NOMO-1 treated with DMSO at 0.1 percent for 48 hours (cell line): ENCODE data around the gene CACNA1G.
A peak's percentile ranks its signal among the peaks of the same experiment; 100 is the strongest.

Experiments used
- DNase-seq: peaks from one replicate; lab custom pipeline; 2025; ENCODE audit not compliant: unreplicated experiment; lab: John Stamatoyannopoulos, UW

The CACNA1G gene

DNA sequence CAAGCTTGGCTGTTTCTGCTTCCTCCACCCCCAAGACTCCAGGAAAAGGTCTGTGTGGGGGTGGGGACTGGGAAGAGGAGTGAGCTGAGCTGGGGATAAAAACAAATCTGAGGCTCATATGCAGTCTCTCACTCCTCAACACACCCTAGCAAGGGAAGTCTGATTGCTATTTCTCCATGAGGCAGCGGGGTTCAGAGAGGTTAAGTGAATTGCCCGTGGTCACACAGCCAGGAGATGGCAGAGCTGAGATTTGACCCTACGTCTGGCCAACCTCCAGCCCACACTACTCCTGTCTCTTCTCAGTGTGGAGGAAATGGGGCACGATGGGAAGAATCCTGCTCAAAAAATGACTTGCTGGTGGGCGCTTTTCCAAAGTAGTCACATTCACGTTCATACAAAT, 69.4 kb downstream of the CACNA1G start:
- DNase-seq, result no peak

DNA sequence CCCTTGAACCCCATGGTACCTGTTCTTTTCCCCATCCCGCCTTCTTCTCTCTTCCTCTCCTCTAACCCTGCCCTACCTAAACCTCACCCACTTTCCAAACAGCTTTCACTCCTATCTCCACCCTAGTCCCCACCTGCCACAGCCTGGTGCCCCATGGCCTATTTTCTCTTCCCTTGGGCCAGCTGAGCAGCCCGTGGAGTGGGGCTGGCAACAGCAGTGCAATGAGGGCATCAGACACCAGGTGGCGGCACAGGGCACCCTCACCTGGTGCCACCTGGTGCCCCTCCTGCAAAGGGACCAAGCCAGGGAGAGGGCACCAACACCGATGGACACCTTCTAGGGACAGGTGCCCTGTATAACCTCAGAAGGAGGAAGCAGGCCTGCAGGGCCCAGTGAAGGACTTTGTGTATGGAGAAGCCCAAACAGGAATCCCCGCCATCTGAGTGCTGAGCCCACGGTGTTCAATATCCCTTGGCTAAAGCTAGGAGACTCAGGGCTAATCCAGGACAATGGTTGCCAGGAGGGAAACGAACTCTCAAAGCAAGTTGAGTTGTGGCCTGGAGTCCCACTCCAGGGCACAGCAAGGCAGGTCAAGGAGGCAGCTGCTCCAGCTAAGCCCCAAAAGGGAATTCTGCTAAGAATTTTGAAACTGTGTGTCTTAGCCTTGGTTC, 70.1 kb downstream of the CACNA1G start:
- DNase-seq, result no peak

DNA sequence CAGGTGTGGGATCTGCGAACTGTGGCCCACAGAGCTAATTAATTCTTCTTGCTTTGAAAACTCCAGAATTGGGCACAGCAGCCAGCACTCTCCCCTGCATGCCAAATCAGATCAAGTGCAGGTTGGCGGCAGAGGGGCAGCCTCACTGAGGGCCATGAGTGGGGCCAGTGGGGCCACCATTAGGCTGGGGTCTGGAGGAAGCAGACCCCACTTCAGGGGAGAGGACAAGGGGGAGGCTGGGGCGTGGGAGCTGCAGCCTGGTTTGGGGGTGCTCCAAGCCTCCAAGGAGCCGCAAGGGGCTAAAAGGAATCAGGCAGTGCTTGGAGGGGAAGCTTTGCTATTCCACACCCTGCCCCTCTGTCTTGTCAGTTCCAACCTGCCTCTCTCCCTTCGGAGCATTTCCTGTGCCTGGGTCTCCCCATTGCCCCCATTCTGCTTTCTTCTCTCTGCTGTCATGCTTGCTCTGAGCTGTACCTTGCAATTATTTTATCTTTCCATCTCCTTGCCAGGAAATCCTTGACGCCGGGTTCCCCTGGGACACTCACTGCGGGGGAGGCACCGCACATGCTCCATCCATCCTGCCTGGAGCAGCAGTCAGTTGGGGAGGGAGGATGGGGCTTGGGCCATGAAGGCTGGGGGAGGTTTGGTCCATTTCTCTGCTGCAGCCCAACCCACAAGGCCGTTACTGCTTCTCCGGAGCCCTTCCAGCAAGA, 70.8 kb downstream of the CACNA1G start:
- DNase-seq, result no peak

DNA sequence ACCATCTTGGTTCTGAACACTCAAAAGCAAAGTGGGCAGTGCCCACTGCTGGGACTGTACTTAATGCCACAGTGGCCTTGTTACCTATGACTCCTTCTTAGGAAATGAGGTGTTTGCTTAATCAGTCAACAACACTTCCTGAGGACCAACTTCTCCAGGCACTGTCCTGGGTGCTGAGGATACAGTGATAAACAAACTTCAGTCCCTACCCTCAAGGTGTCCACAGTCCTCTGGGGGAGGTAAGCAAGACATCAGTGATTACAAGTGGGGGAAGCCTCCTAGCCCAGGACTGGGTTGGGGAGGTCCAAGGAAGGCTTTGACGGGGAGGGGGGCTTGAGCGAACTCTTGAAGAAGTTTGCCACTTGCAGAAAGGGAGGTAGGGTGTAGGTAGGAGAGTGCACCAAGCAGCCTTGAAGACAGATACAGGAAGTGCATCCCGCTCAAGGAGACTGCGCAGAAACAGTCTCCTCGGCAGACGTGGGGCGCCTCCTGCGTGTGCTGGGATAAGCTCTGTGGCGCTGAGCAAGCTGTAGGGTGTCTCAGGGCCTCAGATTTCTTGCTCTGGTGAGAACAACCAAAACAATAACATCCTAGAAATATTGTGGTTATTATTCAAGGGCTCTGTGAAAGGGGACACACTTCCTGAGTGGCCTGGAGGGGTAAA, 71.5 kb downstream of the CACNA1G start:
- DNase-seq, result no peak

DNA sequence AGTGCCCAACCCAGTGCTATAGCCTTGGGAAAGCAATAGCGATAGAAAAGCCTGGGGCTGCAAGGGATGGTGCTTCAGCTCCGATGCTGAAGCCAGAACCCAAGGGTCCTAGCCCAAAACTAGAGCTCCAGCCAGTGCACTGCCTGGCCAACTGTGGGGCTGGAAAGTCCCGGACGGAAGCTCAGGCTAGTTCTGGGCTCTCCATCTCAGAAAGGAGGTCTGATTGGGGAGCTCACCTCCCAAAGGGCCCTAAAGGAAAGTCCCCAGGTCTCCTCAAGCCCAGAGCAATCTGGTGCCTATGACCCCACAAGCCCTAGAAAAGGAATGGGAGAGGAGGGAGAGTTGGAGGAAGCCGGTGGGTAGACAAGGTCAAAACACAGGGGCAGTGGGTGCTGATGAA, 72.1 kb downstream of the CACNA1G start:
- DNase-seq, result no peak

DNA sequence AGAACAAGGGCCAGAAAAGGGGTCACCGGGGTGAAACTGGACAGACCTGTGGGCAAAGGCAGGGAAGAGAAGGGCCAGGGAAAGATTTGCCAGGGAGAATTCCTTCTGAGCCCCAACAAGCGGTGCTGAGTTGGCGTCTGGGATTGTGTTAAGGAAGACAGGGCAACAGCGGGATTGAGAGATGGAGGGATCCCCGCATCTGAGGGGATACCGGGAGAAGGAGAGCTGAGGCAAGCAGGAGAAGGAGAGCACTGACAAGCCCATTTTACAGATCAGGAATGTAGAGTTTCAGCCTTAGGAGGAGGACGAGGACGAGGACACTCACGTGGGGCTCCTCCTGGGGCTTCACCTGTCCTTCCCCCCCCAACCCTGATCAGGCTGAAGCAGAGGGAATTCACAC, 73.2 kb downstream of the CACNA1G start:
- DNase-seq, result no peak

DNA sequence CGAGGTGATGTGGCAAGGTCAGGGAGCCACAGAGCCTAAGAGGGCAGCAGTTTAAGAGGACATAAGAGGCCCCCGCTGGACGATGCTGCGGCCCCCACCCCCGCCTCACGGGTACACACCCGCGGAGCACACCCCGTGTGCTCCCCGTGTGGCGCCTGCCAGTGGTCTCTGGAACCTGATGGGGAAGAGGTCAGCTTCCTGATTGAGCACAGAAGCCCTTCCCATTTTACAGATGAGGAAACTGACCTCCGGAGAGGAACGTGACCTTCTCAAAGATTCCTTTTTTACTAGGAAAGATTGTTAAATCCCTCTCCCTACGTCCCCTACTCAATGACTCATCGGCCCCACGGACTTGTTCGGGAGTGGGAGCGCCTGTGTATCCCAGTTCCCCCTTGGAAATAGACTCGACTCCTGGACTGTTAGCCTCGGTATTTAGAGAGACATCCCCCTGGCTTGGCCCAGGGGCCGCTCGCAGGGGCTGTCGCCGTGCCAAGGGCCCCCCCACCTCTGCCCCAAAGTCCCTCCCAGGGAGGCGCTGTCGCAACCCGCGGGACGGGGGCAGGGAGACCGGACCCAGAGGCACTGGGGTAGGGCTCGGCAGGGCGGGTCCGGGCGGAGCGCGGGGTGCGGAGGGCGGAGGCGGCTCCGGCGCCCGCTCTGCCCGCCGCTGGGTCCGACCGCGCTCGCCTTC, 73.9 kb downstream of the CACNA1G start, which contains the start of gene ABCC3:
TSS of gene ABCC3 (plus strand) at position 658 of the 691 bp plus-strand sequence. CDS start 56 bp downstream, outside the sequence.
- DNase-seq, result peak; percentile 40

DNA sequence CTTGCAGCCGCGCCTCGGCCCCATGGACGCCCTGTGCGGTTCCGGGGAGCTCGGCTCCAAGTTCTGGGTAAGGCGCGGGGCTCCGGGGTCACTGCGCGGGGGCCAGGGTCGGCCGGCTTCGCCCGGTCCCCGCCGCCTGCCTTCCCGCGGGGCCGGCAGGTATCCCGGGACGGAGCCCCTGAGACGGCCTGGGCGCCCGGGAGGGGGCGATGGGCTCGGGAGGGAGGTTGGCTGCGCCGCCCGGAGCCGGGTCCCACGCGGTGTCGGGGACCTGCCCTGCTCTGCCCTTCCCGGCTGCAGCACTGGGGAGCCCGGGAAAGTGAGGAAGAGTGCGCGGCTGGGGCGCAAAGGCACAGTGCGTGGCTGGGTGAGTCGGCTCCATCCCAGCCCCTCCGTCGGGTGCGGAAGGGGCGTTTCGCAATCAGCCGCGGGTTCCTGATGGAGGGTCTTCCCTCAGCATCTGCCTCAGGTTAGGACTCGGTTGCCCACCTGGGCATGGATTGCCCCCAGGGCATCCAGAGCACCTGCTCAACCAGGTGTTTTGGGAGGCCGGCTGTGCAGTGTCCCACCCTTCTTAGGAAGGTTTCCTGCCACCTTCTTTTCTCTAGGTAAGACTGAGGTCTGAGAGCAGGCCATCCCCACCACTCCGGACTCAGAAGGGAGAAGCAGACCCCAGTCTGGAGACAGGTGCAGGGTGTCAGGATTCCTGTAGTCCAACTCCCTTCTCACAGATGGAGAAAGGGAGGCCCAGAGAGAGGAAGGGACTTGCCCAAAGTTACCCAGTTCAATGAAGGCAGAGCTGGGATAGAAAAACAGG, 74.6 kb downstream of the CACNA1G start:
- DNase-seq, result no peak

DNA sequence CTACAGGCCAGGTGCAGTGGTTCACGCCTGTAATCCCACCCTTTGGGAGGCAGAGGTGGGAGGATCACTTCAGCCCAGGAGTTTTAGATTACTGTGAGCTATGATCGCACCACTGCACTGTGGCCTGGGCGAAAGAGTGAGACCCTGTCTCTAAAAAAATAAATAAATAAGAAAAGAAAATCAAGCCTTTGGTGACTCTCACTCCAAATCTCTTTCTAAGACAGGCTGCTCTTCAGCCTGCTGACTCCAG, 75.1 kb downstream of the CACNA1G start:
- DNase-seq, result no peak

DNA sequence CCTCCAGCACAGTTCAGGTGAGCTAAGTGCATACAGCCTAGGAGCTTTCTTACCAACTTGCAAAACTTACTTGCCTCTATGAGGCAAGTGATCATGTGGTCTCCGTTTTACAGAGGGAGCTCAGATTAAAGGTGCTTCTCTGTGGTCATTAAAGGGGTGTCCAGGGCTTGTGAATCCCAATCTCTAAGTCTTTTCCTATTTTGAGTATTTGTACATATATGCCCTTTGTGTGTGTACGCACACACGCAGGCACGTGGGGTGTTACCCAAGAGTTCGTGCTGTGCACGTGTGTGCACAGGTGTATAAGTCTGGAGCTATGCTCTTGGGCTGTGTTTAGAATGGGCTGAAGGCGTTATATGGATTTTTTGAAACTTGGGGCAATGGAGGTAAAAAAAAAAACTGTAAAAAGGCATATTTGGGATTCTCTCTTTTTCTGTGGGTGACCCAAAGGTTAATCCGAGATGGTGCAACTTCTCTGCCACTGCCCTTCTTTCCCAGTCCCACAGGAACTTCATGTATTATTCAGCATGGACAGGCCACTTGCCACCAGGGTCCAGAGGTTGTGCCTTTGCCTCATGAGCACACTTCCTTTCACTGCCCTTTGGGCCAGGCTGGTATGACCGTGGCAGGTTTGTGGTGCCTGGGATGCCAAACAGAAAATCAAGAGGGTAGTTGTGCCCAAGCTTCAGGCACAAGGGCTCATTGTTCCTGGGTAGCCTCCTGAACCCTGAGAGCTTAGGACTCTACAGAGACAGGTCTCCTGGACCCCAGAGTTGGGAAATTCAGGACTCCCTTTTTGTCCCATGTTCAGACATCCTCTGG, 75.7 kb downstream of the CACNA1G start:
- no peak for DNase-seq

DNA sequence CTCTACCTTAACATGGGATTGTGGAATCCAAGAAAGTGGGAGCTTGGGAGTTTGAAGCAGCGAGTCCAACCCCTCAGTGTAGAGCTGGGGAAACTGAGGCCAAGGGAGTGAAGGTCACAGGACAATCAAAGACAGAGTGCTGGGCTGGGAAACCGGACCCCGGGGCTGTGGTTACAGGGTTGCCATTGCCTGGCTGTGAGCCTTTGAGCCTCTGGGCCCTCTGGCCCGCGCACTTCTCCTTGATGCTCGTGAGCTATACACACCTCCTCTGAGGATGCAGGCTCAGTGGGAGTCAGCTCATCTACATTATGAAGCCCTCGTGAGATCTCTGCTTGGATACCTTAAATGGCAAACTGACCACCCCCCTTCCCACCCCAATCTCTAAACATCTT, 76.3 kb downstream of the CACNA1G start:
- DNase-seq, result no peak

DNA sequence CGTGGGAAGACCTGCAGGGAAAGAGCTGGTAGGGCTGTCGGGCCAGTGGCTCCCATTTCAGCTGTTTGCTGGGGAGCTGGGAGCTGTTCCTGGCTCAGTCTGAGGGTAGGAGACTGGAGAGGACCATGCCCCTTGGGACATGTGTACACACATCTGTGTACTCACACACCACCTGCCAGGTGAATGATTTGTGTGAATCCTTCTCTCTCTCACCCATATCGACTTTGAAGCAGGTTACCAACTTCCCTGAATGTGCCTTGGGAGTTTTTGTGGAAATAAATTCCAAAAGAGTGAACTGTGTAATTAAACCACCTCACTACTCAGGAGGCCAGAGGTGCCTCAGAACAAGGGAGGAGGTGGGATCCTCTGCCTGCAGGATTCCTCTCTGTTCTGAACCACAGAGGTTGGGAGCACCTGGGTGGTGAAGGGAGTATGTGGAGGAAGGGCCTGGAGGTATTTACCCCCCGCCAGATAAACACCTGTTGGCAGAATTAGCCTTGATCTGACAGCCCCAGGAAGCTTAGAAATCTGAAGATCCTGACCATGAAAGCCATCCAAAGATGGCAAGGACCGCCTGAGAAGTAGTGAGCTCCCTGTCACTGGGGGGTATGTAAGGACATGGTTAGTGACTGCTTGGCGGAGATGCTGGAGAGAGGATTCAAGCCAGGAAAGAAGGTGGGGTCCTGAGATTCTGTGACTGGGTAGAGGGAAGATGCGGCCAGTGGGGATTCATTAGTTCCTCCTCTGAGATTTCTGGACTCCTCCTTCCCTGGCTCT, 77.5 kb downstream of the CACNA1G start:
- DNase-seq, result no peak

DNA sequence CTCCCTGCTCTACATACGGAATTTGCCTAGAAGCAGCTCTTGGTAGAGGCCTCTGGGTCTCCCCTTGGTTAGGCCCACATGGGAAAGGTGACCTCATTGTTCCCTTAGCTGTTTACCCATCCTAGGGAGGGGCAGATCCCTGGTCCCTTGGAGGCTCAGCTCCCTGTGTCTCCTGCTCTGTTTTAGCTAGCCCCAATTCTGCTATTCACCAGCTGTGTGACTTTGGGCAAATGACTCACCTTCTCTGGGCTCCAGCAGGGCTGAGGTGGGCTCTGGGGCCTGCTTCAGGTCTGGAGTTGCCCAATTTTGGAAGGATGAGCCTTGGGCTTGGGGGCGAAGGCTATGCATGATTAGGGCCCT, 78.1 kb downstream of the CACNA1G start:
- DNase-seq, result no peak

DNA sequence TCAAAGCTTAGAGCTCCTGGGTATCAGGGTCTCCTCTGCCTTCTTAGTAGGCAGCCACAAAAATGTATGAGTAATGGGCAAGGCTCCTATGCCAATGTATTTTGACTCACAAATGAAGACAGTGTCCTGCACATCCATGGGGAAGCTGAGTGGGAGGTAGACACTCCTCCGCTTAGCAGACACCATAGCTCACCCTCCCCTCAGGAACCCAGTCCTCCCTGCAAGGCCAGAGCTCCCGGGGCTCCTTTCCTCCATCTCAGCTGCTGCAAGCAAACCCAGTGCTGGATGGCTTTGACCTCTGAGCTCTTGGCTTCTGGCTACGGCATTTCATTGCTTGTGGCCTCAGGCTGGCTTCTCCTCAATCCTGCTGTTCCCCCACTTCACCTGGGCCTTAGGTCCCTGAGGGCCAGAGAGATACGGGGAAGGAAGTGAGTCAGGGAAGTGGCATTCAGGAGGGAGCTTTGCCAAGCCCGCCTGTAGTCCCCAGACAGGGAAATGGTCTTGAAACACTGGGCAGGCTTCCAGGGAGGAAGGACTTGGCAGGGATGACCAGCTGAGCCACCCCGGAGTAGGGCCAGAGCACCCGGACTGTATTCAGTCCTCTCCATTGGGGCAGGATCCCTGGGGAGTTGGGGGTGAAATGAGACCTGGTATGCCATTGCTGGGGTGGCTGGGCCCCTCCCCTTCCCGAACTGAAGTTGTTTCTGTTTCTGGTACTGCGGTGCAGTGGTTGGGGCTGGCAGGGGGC, 78.6 kb downstream of the CACNA1G start:
- DNase-seq, result no peak

DNA sequence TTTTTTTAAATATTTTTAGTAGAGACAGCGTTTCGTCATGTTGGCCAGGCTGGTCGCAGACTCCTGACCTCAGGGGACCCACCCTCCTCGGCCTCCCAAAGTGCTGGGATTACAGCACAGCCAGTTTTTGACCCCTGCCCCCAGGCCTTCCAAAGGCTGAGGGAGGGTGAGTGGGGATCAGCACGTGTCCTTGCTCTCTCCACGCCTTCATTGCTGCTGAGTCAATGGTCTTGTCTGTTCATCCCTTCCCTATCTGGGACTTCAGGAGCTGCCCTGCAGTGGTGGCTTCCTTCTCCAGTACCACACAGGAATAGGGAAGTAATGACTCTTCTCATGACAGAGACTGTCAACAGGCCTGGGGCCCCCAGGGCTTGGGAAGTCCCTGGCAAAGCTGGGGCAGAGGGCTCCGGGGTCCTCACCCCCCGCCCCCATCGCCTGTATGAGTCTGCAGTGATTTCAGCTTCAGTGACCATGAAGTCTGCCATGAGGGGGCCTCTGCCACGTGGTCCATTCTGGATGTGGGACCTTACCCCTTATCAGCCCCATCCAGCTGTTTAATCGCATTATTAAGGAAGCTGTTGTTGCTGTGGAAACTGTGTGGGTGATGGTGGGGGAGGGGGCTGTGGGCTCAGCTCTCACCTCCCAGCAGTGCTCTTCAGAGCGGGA, 80.3 kb downstream of the CACNA1G start:
- DNase-seq, result peak; percentile 19

DNA sequence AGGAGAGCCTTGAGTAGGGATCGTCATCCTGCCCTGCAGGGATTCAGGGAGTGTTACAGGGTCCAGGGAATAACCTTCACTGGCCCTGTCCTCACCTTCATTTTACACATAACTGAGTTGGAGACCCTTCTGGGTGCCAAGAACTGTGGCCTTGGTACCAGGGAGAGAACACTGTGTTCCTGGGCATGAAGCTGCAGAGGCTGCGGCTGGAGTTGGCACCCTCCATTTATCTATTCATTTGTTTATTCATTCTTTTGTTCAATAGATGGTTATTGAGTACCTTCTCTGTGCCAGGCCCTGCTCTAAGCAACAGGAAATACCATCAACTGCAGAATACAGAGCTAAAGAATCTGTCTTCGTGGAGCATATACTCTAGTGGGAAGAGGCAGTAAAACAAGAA, 80.8 kb downstream of the CACNA1G start:
- no peak for DNase-seq

DNA sequence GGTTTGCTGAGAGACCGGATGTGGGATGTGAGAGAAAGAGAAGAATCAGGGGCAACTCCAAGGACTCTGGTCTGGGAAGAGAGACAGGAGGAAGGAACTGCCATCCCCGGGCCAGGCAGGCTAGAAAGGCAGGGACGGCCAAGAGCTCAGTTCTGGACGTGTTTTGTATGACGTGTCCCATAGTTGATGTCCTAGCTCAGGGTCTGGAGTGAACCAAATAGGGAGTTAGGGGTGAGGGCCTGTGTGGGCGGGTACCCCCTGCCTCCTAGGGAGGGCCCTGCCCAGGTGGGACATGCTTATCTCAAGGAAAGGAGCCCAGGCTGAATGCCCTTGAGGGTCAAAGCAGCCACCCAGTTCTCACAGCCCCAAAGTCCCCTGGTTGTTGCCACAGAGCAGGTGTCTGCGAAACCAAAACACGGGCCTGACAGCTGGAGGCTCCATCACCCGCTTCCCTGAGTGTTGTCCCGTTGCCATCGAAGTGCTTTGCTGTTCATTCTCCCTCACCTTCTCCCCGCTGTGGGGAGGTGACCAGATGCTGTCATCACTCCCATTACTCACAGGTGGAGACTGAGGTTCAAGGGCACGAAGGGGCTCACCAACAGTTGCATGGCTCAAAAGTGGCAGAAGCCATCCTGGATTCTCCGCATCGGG, 81.7 kb downstream of the CACNA1G start:
- no peak for DNase-seq
